HepG2 (cell line): Measurements from ENCODE around the gene SHF. TPM values are rescaled to one million over a fixed set of nuclear protein-coding genes. Genes with fewer than 3 reads are reported as not detected.

Experiments
- ESRRA ChIP-seq: sonication (generic); formaldehyde crosslinking; IDR thresholded peaks from 2 replicates; pipeline ENCODE4 v1.5.1; 2020; ENCODE audit warnings: mild to moderate bottlenecking, low read depth, missing genetic modification reagents
- HNF4G ChIP-seq, 2 experiments: sonication (generic) in 1 of 2; formaldehyde crosslinking in 1 of 2; IDR thresholded peaks; 2 replicates each; pipeline versions ENCODE4 v1.4.0 to v1.6.1; 2011 to 2020; ENCODE audit warnings: borderline replicate concordance in 2 of 2, low read depth in 2 of 2, mild to moderate bottlenecking in 2 of 2, low read length in 1 of 2, missing genetic modification reagents in 1 of 2, moderate library complexity in 1 of 2
- KLF15 ChIP-seq: sonication (generic); formaldehyde crosslinking; IDR thresholded peaks from 2 replicates; pipeline ENCODE4 v1.8.1; 2023; ENCODE audit warnings: borderline replicate concordance, mild to moderate bottlenecking, inconsistent platforms, missing genetic modification reagents, mixed read lengths
- SIX1 ChIP-seq: sonication (generic); formaldehyde crosslinking; IDR thresholded peaks from 2 replicates; pipeline ENCODE4 v1.4.0; 2020; ENCODE audit warnings: missing genetic modification reagents, borderline replicate concordance
- SOX6 ChIP-seq, 2 experiments: fragments of 450-650 bp in 1 of 2; sonication (generic) in 1 of 2; formaldehyde crosslinking in 1 of 2; IDR thresholded peaks; 2 replicates each; pipeline versions ENCODE4 v1.4.0 to v1.6.1; 2017 to 2020; ENCODE audit warnings: antibody characterized with exemption in 1 of 2, mild to moderate bottlenecking in 1 of 2, missing genetic modification reagents in 1 of 2
- TSC22D2 ChIP-seq: sonication (generic); formaldehyde crosslinking; IDR thresholded peaks from 2 replicates; pipeline ENCODE4 v1.5.1; 2020; ENCODE audit warnings: missing genetic modification reagents, mild to moderate bottlenecking, borderline replicate concordance
- ZMYM3 ChIP-seq: sonication (generic); formaldehyde crosslinking; IDR thresholded peaks from 2 replicates; pipeline ENCODE4 v1.5.1; 2020; ENCODE audit warnings: mild to moderate bottlenecking, missing genetic modification reagents
- ZNF367 ChIP-seq: sonication (generic); formaldehyde crosslinking; IDR thresholded peaks from 2 replicates; pipeline ENCODE4 v1.4.0; 2020; ENCODE audit warnings: missing genetic modification reagents, borderline replicate concordance
- ZNF598 ChIP-seq: sonication (generic); formaldehyde crosslinking; IDR thresholded peaks from 2 replicates; pipeline ENCODE4 v1.5.1; 2020; ENCODE audit warnings: mild to moderate bottlenecking, missing genetic modification reagents, borderline replicate concordance
- ZNF773 ChIP-seq: sonication (generic); formaldehyde crosslinking; IDR thresholded peaks from 2 replicates; pipeline ENCODE4 v1.4.0; 2020; ENCODE audit warnings: missing genetic modification reagents, borderline replicate concordance
- ZNF792 ChIP-seq: IDR thresholded peaks from 2 replicates; pipeline ENCODE4 v1.6.1; 2016
- ZSCAN25 ChIP-seq: sonication (generic); formaldehyde crosslinking; IDR thresholded peaks from 2 replicates; pipeline ENCODE4 v1.8.0; 2022; ENCODE audit warnings: mild to moderate bottlenecking, missing genetic modification reagents
- polyA plus RNA-seq, 8 experiments: library from polyadenylated mRNA; depleted of rRNA in 3 of 8; stranded (reverse) in 7 of 8; unstranded in 1 of 8; fragments of >200 nt; fragmentation: Illumina TruSeq in 4 of 8; extraction: Trizol in 4 of 8; gene quantifications; 2 replicates each; pipeline versions ENCODE4 v1.2.1 to v1.2.3, GENCODE V29; 2011 to 2016; ENCODE audit warnings: low read depth in 4 of 8, missing spikeins in 1 of 8, mixed read lengths in 1 of 8; ENCODE audit not compliant: insufficient read depth in 1 of 8
- total RNA-seq, 5 experiments: library from RNA; depleted of rRNA; stranded (reverse); fragments of >200 nt; fragmentation: Illumina TruSeq; extraction: Trizol; gene quantifications; 2 replicates each; pipeline ENCODE4 v1.2.3, GENCODE V29; 2016; ENCODE audit warnings: low read depth in 1 of 5
- TF ChIP-seq, protein P1 (sequence below): sonication (generic); formaldehyde crosslinking; IDR thresholded peaks from 2 replicates; pipeline ENCODE4 v1.4.0; 2020; ENCODE audit warnings: missing genetic modification reagents
- TF ChIP-seq, protein P2 (sequence below): IDR thresholded peaks from 2 replicates; pipeline ENCODE4 v1.6.1; 2016; ENCODE audit warnings: missing compliant biosample characterization, missing genetic modification reagents, borderline replicate concordance
- TF ChIP-seq, protein P3 (sequence below): IDR thresholded peaks from 2 replicates; pipeline ENCODE4 v1.6.1; 2012; ENCODE audit warnings: low read length, improper control_type of control experiment
- TF ChIP-seq, protein P4 (sequence below): sonication (generic); formaldehyde crosslinking; IDR thresholded peaks from 2 replicates; pipeline ENCODE4 v1.5.0; 2020; ENCODE audit warnings: missing genetic modification reagents

SHF gene
- total and polyA plus RNA-seq, 2 of the 13 experiments (the other 11 are each of a cell fraction or from before 2014, with no cell fraction given): 20.9 to 25.5 TPM

DNA sequence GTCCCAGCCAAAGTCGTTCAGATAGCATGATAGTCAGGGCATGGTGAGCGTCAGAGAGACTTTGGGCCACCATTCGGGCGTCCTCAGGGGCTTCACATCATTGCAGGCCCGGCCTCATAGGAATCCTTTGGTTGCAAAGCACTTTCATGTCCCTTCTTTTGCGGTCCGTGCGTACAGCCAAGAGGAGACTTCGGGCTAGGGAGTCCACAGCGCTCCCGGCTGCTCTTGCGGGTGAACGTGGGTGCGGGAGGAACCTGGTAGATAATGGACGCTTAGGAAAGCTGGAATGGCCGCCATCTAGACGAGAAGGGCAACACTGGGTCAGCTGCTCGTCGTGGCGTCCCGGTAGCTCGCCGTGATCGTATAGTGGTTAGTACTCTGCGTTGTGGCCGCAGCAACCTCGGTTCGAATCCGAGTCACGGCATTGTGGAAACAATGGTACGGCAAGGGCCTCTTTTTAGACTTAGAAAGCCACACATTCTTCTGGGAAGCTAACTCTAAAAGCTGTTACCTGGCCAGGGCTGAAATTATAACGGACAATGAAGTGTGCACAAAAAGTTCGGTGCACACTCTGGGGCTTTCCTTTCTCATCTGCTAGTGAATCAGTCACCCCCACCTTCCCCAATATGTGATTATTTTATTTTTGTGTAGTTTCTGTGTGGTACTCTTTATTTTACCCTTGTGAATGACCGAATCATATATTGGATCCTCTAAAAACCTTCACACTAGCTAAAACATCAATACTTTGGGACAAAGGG, 13.2 kb upstream of the SHF start (continued):
- TF ChIP-seq ZNF598 (CRISPR knock-in tag) (no peak; the same call in 1 of the 2 replicates), ZNF367 (CRISPR knock-in tag) (no peak), TSC22D2 (CRISPR knock-in tag) (no peak), ESRRA (no peak; the same call in 1 of the 2 replicates), ZSCAN25 (CRISPR knock-in tag) (no peak), HNF4G (IDR thresholded peaks at IDR 0.05; ENCODE audit: borderline replicate concordance, low read depth, low read length) (no peak), HNF4G (CRISPR knock-in tag; IDR thresholded peaks at IDR 0.05; ENCODE audit: borderline replicate concordance, low read depth) (0 out of 2 replicates have a peak, but pooled peaks have one; percentile 59), SIX1 (CRISPR knock-in tag) (no peak; the same call in 1 of the 2 replicates), SOX6 (IDR thresholded peaks at IDR 0.05) (no peak), SOX6 (CRISPR knock-in tag; IDR thresholded peaks at IDR 0.05) (peak; percentile 42), ZNF792 (CRISPR knock-in tag) (peak; percentile 74; the same call in 1 of the 2 replicates), KLF15 (CRISPR knock-in tag) (no peak), ZMYM3 (CRISPR knock-in tag) (0 out of 2 replicates have a peak, but pooled peaks have one; percentile 16), ZNF773 (CRISPR knock-in tag) (no peak)
- TF ChIP-seq, protein P1, sequence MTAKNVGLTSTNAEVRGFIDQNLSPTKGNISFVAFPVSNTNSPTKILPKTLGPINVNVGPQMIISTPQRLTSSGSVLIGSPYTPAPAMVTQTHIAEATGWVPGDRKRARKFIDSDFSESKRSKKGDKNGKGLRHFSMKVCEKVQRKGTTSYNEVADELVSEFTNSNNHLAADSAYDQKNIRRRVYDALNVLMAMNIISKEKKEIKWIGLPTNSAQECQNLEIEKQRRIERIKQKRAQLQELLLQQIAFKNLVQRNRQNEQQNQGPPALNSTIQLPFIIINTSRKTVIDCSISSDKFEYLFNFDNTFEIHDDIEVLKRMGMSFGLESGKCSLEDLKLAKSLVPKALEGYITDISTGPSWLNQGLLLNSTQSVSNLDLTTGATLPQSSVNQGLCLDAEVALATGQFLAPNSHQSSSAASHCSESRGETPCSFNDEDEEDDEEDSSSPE (CRISPR knock-in tag): no peak
- TF ChIP-seq, protein P2, sequence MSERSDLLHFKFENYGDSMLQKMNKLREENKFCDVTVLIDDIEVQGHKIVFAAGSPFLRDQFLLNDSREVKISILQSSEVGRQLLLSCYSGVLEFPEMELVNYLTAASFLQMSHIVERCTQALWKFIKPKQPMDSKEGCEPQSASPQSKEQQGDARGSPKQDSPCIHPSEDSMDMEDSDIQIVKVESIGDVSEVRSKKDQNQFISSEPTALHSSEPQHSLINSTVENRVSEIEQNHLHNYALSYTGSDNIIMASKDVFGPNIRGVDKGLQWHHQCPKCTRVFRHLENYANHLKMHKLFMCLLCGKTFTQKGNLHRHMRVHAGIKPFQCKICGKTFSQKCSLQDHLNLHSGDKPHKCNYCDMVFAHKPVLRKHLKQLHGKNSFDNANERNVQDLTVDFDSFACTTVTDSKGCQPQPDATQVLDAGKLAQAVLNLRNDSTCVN (CRISPR knock-in tag): peak; percentile 47; the same call in 1 of the 2 replicates
- TF ChIP-seq, protein P3, sequence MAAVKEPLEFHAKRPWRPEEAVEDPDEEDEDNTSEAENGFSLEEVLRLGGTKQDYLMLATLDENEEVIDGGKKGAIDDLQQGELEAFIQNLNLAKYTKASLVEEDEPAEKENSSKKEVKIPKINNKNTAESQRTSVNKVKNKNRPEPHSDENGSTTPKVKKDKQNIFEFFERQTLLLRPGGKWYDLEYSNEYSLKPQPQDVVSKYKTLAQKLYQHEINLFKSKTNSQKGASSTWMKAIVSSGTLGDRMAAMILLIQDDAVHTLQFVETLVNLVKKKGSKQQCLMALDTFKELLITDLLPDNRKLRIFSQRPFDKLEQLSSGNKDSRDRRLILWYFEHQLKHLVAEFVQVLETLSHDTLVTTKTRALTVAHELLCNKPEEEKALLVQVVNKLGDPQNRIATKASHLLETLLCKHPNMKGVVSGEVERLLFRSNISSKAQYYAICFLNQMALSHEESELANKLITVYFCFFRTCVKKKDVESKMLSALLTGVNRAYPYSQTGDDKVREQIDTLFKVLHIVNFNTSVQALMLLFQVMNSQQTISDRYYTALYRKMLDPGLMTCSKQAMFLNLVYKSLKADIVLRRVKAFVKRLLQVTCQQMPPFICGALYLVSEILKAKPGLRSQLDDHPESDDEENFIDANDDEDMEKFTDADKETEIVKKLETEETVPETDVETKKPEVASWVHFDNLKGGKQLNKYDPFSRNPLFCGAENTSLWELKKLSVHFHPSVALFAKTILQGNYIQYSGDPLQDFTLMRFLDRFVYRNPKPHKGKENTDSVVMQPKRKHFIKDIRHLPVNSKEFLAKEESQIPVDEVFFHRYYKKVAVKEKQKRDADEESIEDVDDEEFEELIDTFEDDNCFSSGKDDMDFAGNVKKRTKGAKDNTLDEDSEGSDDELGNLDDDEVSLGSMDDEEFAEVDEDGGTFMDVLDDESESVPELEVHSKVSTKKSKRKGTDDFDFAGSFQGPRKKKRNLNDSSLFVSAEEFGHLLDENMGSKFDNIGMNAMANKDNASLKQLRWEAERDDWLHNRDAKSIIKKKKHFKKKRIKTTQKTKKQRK: no peak
- TF ChIP-seq, protein P4, sequence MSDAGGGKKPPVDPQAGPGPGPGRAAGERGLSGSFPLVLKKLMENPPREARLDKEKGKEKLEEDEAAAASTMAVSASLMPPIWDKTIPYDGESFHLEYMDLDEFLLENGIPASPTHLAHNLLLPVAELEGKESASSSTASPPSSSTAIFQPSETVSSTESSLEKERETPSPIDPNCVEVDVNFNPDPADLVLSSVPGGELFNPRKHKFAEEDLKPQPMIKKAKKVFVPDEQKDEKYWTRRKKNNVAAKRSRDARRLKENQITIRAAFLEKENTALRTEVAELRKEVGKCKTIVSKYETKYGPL (CRISPR knock-in tag): no peak
